Sigmoid colon (tissue), 7 donors: ENCODE results near the gene SPAST. TPM values are rescaled to one million over a fixed set of nuclear protein-coding genes. Genes with fewer than 3 reads are reported as not detected.
"Not testable (repeated sequence)": the region's sequence is repeated elsewhere in the genome, so short reads cannot be mapped to it uniquely, and the experiment has no call there.

Source experiments
- DNase-seq: peaks from one replicate; pipeline ENCODE4 v3.0.0-alpha.2; 2019
- H3K27ac ChIP-seq, 4 donors: fragments of 200-600 bp; sonication (generic); one replicate each; pipeline ENCODE4 v1.5.1; 2016 to 2019; ENCODE audit warnings: mild to moderate bottlenecking in 1 of 4
- H3K27me3 ChIP-seq, 3 donors: fragments of 200-600 bp; sonication (generic); one replicate each; pipeline ENCODE4 v1.5.1; 2019; ENCODE audit warnings: mild to moderate bottlenecking in 1 of 3
- H3K36me3 ChIP-seq, 4 donors: fragments of 200-600 bp; sonication (generic); one replicate each; pipeline ENCODE4 v1.5.1; 2016 to 2019
- H3K4me1 ChIP-seq, 4 donors: fragments of 200-600 bp; sonication (generic); one replicate each; pipeline ENCODE4 v1.5.1; 2017 to 2019
- H3K4me3 ChIP-seq, 4 donors: fragments of 200-600 bp; sonication (generic); one replicate each; pipeline ENCODE4 v1.5.1; 2017 to 2019; ENCODE audit warnings: mild to moderate bottlenecking in 2 of 4, moderate library complexity in 1 of 4
- H3K9me3 ChIP-seq, 4 donors: fragments of 200-600 bp in 3 of 4; sonication (generic) in 3 of 4; one replicate each; pipeline versions ENCODE4 v1.5.1 to v1.6.1; 2013 to 2019
- EP300 ChIP-seq, 4 donors: sonication (generic); formaldehyde crosslinking; IDR thresholded peaks; one replicate each; pipeline ENCODE4 v1.6.1; 2017; ENCODE audit warnings: antibody characterized with exemption in 4 of 4
- POLR2A ChIP-seq, 2 donors: fragments of 450-650 bp; IDR thresholded peaks; one replicate each; pipeline ENCODE4 v1.6.1; 2016; ENCODE audit warnings: antibody characterized with exemption in 2 of 2, mild to moderate bottlenecking in 2 of 2, moderate library complexity in 2 of 2
- POLR2AphosphoS5 ChIP-seq, 4 donors: sonication (generic); formaldehyde crosslinking; IDR thresholded peaks; one replicate each; pipeline ENCODE4 v1.6.1; 2017; ENCODE audit warnings: antibody characterized with exemption in 4 of 4
- WGBS, 2 donors: extraction: QIAGEN DNeasy Blood & Tissue Kit; methylation state at CpG; one replicate each; pipeline ENCODE4 v1.1.7; 2013; 5-methylcytosine and 5-hydroxymethylcytosine counted together
- intact Hi-C: fragments of 100-400 bp; cut with DNase I; formaldehyde crosslinking; loops from one replicate; pipeline ENCODE4 v1.15.1; 2023
- polyA plus RNA-seq, 3 donors: library from polyadenylated mRNA; stranded (reverse); fragments of 200-250 nt; gene quantifications; one replicate each; pipeline ENCODE4 v1.2.3, GENCODE V29; 2013
- total RNA-seq, 4 donors: library from RNA; depleted of rRNA; stranded (reverse); fragments of >200 nt; gene quantifications; one replicate each; pipeline ENCODE4 v1.1.0, GENCODE V29; 2016
- TF ChIP-seq, protein P1 (sequence below), 4 experiments: fragments of 450-650 bp in 3 of 4; fragments of 200-600 bp in 1 of 4; IDR thresholded peaks; one replicate each; pipeline ENCODE4 v1.5.1; 2016 to 2019; ENCODE audit warnings: antibody characterized with exemption in 4 of 4, mild to moderate bottlenecking in 3 of 4, moderate library complexity in 2 of 4
- donor health status: healthy with polysubstance abuse.
- donor health status: Bipolar disorder and iron deficiency.
- donor health status: healthy.

SPAST gene, protein sequence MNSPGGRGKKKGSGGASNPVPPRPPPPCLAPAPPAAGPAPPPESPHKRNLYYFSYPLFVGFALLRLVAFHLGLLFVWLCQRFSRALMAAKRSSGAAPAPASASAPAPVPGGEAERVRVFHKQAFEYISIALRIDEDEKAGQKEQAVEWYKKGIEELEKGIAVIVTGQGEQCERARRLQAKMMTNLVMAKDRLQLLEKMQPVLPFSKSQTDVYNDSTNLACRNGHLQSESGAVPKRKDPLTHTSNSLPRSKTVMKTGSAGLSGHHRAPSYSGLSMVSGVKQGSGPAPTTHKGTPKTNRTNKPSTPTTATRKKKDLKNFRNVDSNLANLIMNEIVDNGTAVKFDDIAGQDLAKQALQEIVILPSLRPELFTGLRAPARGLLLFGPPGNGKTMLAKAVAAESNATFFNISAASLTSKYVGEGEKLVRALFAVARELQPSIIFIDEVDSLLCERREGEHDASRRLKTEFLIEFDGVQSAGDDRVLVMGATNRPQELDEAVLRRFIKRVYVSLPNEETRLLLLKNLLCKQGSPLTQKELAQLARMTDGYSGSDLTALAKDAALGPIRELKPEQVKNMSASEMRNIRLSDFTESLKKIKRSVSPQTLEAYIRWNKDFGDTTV
- total RNA-seq (10 to 100 TPM; 12.2 to 24.2 (median 15.1) TPM), polyA plus RNA-seq (1 to 10 TPM; 4.6 to 6.3 (median 6.0) TPM)

DNA sequence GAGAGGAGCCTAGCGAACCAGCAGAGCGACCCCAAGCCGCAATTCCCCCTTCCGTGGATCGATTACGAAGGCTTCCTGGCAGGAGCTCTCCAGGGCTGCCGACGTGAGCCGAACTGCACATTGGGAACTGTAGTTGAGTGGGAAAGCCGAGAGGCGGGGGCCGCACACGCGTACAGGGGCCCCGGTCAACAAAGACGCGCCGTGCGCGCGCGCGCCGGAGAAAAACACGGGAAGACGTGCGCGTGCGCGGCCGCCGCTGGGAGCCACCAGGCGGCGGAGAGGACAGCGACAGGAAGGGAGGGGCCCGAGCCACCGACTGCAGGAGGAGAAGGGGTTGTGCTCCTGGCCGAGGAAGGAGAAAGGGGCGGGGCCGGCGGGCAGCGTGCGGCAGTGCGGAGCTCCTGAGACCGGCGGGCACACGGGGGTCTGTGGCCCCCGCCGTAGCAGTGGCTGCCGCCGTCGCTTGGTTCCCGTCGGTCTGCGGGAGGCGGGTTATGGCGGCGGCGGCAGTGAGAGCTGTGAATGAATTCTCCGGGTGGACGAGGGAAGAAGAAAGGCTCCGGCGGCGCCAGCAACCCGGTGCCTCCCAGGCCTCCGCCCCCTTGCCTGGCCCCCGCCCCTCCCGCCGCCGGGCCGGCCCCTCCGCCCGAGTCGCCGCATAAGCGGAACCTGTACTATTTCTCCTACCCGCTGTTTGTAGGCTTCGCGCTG lies at the start of gene SPAST:
SPAST (plus strand) TSS at position 247 of the 711 bp plus-strand sequence; CDS start at position 523, 276 bp downstream.
- WGBS, 2 donors, result 0% methylated on average over 79 of the region's 79 CpGs
- Histone ChIP-seq H3K4me1 (peaks cover 0 to 18% (median 9%) of the 10 kb centered on the region in 4 donors), H3K4me3 (peak within 1 kb of the TSS; percentile 55 to 90 (median 71)), H3K9me3 (no peaks in the 10 kb centered on the region), H3K27ac (peak within 1 kb of the TSS; percentile 84 to 91 (median 90)), H3K27me3 (no peaks in the 10 kb centered on the region), H3K36me3 (no peaks in the 10 kb centered on the region)
- TF ChIP-seq, protein P1, sequence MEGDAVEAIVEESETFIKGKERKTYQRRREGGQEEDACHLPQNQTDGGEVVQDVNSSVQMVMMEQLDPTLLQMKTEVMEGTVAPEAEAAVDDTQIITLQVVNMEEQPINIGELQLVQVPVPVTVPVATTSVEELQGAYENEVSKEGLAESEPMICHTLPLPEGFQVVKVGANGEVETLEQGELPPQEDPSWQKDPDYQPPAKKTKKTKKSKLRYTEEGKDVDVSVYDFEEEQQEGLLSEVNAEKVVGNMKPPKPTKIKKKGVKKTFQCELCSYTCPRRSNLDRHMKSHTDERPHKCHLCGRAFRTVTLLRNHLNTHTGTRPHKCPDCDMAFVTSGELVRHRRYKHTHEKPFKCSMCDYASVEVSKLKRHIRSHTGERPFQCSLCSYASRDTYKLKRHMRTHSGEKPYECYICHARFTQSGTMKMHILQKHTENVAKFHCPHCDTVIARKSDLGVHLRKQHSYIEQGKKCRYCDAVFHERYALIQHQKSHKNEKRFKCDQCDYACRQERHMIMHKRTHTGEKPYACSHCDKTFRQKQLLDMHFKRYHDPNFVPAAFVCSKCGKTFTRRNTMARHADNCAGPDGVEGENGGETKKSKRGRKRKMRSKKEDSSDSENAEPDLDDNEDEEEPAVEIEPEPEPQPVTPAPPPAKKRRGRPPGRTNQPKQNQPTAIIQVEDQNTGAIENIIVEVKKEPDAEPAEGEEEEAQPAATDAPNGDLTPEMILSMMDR (IDR thresholded peaks at IDR 0.05), result peak; percentile 66 to 79 (median 74)
- peak in 1 of 2 donors; percentile 30 for TF ChIP-seq POLR2A (IDR thresholded peaks at IDR 0.05)
- peak in 1 of 4 donors; percentile 17 for TF ChIP-seq EP300 (IDR thresholded peaks at IDR 0.05)
- TF ChIP-seq POLR2AphosphoS5 (IDR thresholded peaks at IDR 0.05), result peak; percentile 25 to 85 (median 74)
- intact Hi-C loops, result loop anchor here (1.0 kb wide), 3 partner anchors 24 to 102 kb away; partner anchors contain the start of genes DPY30 and SLC30A6
- DNase-seq, result peak; percentile 98

DNA sequence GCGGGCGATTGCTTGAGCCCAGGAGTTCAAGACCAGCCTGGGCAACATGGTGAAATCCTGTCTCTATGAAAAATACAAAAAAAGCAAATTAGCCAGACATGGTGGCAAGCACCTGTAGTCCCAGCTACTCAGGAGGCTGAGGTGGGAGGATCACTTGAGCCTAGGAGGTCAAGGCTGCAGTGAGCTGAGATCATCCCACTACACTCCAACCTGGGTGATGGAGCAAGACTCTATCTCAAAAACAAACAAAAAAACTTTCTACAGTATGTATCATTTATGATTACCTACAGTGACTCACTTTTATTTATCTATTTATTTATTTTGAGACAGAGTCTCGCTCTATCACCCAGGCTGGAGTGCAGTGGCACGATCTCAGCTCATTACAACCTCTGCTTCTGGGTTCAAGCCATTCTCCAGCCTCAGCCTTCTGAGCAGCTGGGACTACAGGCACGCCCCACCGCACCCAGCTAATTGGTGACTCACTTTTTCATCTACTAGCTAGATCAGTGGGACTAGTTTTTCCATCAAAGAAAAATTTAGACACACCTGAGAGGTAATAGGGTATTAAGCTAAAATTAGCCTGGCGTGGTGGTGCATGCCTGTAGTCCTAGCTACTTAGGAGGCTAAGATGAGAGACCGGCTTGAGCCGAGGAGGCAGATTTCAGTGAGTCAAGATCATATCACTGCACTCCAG lies 44.4 kb upstream of the SPAST start:
- H3K4me3 ChIP-seq, H3K27ac ChIP-seq, H3K9me3 ChIP-seq, H3K4me1 ChIP-seq, H3K27me3 ChIP-seq, DNase-seq: not testable (repeated sequence)
- WGBS, 2 donors, result 63 to 86% methylated on average over 9 of the region's 9 CpGs
- intact Hi-C loops, result loop anchor here (10.0 kb wide), 1 partner anchor 1794 kb away; no protein-coding TSS in a partner anchor
- peaks cover 0 to 83% (median 10%) of the 10 kb centered on the region in 4 donors for H3K36me3 ChIP-seq

DNA sequence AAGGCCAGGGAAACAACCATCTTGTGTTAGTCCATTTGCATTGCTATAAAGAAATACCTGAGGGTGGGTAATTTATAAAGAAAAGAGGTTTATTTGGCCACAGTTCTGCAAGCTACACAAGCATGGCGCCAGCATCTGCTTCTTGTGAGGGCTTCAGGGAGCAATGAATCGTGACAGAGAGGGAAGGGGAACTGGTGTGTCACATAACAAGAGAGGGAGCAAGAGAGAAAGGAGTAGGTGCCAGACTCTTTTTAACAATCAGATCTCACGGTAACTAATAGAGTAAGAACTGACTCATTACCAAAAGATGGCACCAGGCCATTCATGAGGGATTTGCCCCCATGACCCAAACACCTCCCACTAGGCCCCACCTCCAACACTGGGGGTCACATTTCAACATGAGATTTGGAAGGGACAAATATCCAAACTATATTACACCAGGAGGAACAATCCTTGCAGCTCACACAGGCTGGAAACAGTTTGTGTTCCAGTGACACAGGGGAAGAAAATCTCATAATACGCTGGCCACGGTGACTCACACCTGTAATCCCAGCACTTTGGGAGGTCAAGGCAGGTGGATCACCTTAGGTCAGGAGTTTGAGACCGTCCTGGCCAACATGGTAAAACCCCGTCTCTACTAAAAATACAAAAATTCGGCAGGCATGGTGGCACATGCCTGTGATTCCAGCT lies 29.0 kb upstream of the SPAST start:
- intact Hi-C loops, H3K4me1 ChIP-seq, H3K27ac ChIP-seq, DNase-seq, H3K9me3 ChIP-seq, H3K27me3 ChIP-seq, H3K4me3 ChIP-seq: not testable (repeated sequence)
- H3K36me3 ChIP-seq, result peaks cover 0 to 48% (median 6%) of the 10 kb centered on the region in 4 donors
- 92 to 93% methylated on average over 8 of the region's 8 CpGs for WGBS, 2 donors

DNA sequence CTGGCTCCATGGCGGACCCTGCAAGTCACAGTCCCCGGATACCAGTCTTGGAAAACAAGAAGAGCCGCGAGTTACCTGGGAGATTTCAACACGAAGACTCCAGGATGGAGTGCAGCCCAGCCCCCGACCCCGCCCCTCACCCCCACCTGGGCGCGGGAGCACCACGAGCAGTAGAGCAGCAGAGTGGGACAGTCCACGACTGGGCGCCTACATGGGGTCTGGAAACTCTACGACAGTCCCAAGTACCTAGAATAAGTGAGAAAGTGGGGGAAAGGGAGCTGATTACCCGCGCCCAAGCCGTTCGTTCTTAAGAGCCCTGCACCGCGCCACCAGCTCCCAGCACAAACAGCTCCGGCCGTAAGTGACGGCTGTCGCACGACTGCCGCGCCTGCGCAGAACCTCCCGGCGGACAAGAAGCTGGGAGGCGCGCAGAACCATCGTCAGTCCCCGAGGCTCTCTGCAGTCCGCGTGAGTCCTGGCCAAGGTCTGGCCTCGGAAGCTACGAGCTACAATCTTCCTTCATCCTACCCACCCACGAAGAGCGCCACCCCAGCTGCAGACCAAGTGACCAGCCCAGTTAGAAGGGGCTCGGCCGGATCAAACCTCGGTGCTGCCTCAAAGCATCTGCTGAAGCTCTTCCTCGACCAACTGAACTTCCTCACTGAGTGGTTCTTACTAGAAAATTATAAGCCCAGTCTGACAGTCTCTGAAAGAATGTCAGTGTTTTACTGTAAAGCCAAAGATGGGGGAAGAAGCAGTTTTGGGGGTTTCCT lies 23.7 kb upstream of the SPAST start, which contains the start of gene DPY30:
DPY30 (minus strand) TSS at position 359 of the 773 bp plus-strand sequence; CDS start at position 10, 349 bp downstream.
- peak within 1 kb of the TSS; percentile 79 to 90 (median 84) for H3K27ac ChIP-seq
- no peaks in the 10 kb centered on the region for H3K27me3 ChIP-seq
- WGBS, 2 donors, result 0% methylated on average over 43 of the region's 43 CpGs
- H3K36me3 ChIP-seq, result peaks cover 0 to 22% (median 1%) of the 10 kb centered on the region in 4 donors
- TF ChIP-seq POLR2AphosphoS5 (IDR thresholded peaks at IDR 0.05) (peak; percentile 85 to 95 (median 93)), EP300 (IDR thresholded peaks at IDR 0.05) (no peak), POLR2A (IDR thresholded peaks at IDR 0.05) (peak; percentile 77 to 78)
- TF ChIP-seq, protein P1 (IDR thresholded peaks at IDR 0.05), result no peak
- H3K4me3 ChIP-seq, result peak within 1 kb of the TSS; percentile 85 to 94 (median 93)
- intact Hi-C loops, result loop anchor here (1.0 kb wide), 1 partner anchor 24 kb away; the partner anchor contains the start of gene SPAST
- H3K9me3 ChIP-seq, result no peaks in the 10 kb centered on the region
- H3K4me1 ChIP-seq, result peaks cover 0 to 14% (median 9%) of the 10 kb centered on the region in 4 donors
- DNase-seq, result peak; percentile 96
